Kidney epithelial cell (primary cell): ENCODE measurements around the gene ELF1. TPM values are rescaled to one million over a fixed set of nuclear protein-coding genes. Genes with fewer than 3 reads are reported as not detected.
"Not testable (repeated sequence)": the region's sequence is repeated elsewhere in the genome, so short reads cannot be mapped to it uniquely, and the experiment has no call there.

Experiments
- DNase-seq: peaks from one replicate; pipeline ENCODE4 v3.0.0-alpha.2; 2010; ENCODE audit warnings: low read depth
- H3K27me3 ChIP-seq: 2 replicates; pipeline ENCODE4 v1.6.0; 2011; ENCODE audit warnings: low read length; ENCODE audit not compliant: control insufficient read depth, insufficient read depth
- H3K36me3 ChIP-seq: 2 replicates; pipeline ENCODE4 v1.5.1; 2011; ENCODE audit warnings: low read length; ENCODE audit not compliant: control insufficient read depth, insufficient read depth
- H3K4me3 ChIP-seq: 2 replicates; pipeline ENCODE4 v1.5.1; 2011; ENCODE audit warnings: low read depth, mild to moderate bottlenecking, control low read depth, low read length
- CTCF ChIP-seq: IDR thresholded peaks from 2 replicates; pipeline ENCODE4 v1.5.1; 2011; ENCODE audit warnings: mild to moderate bottlenecking, moderate library complexity, low read length, control low read depth, inconsistent platforms; ENCODE audit not compliant: insufficient read depth, poor library complexity, severe bottlenecking
- total RNA-seq: library from RNA; depleted of rRNA; stranded (reverse); fragments of >200 nt; gene quantifications from 2 replicates; pipeline ENCODE4 v1.2.3, GENCODE V29; 2015

The ELF1 gene
- total RNA-seq, 1 donor from 2014 or later: 60.6 TPM

GRCh38 chr13:40897053-40897452 is 122.1 kb downstream of the ELF1 start:
- Histone ChIP-seq H3K36me3 (no peaks in the 10 kb centered on the region), H3K4me3 (no peak overlapping the region), H3K27me3 (no peaks in the 10 kb centered on the region)
- TF ChIP-seq CTCF: no peak
- DNase-seq: no peak

- Histone ChIP-seq H3K4me3 (no peak overlapping the region), H3K36me3 (no peaks in the 10 kb centered on the region), H3K27me3 (no peaks in the 10 kb centered on the region)
- no peak for TF ChIP-seq CTCF
- no peak for DNase-seq
Observed at GRCh38 chr13:40895227-40896184, 123.6 kb downstream of the ELF1 start.

- H3K4me3 ChIP-seq, H3K27me3 ChIP-seq, DNase-seq, H3K36me3 ChIP-seq: not testable (repeated sequence)
Observed at GRCh38 chr13:40893573-40893972, 125.5 kb downstream of the ELF1 start.

- TF ChIP-seq CTCF: no peak
- H3K4me3 ChIP-seq: no peak overlapping the region
- H3K27me3 ChIP-seq: no peaks in the 10 kb centered on the region
- no peak for DNase-seq
- H3K36me3 ChIP-seq: no peaks in the 10 kb centered on the region
Observed at GRCh38 chr13:40886017-40886416, 133.1 kb downstream of the ELF1 start.

- not testable (repeated sequence) for H3K27me3 ChIP-seq
Observed at GRCh38 chr13:40884175-40884574, 134.9 kb downstream of the ELF1 start.

More at GRCh38 chr13:40884175-40884574, 134.9 kb downstream of the ELF1 start:
- H3K4me3 ChIP-seq, DNase-seq, H3K36me3 ChIP-seq: not testable (repeated sequence)

Other genes starting within 250 kb of the ELF1 start
- 21.7 and 22.5 TPM in 2 replicates for gene MRPS31, start 248.1 kb downstream of the ELF1 start, total RNA-seq
- gene SLC25A15, start 229.7 kb downstream of the ELF1 start, total RNA-seq: 27.5 and 33.4 TPM in 2 replicates
- 10.5 and 13.8 TPM in 2 replicates for gene WBP4, start 42.2 kb upstream of the ELF1 start, total RNA-seq
- 9.0 and 9.1 TPM in 2 replicates for gene KBTBD6, start 113.5 kb upstream of the ELF1 start, total RNA-seq
- 3.3 and 3.7 TPM in 2 replicates for gene KBTBD7, start 175.3 kb upstream of the ELF1 start, total RNA-seq
- gene MTRF1, start 244.3 kb upstream of the ELF1 start, total RNA-seq: 8.5 and 11.1 TPM in 2 replicates